GM21723 (cell line): ENCODE results near the gene CRELD2.

Experiments used
- ATAC-seq: cut with Tn5 transposase; IDR thresholded peaks from one replicate; pipeline ENCODE4 v1.9.1; 2021; ENCODE audit warnings: mild to moderate bottlenecking, moderate library complexity; ENCODE audit not compliant: unreplicated experiment

Gene CRELD2

GRCh38 chr22:49928555-49929210 is 10.2 kb downstream of the CRELD2 start:
- ATAC-seq, result no peak

GRCh38 chr22:49929211-49929979 is 11.0 kb downstream of the CRELD2 start:
- peak; percentile 41 for ATAC-seq

GRCh38 chr22:49929994-49930575 is 11.7 kb downstream of the CRELD2 start:
- ATAC-seq, result no peak

- ATAC-seq, result no peak
Observed at GRCh38 chr22:49930596-49931412, 12.4 kb downstream of the CRELD2 start.

GRCh38 chr22:49933236-49934159 is 15.1 kb downstream of the CRELD2 start:
- ATAC-seq, result no peak

GRCh38 chr22:49934160-49934890 is 15.9 kb downstream of the CRELD2 start:
- no peak for ATAC-seq

- ATAC-seq, result no peak
Observed at GRCh38 chr22:49934891-49935557, 16.6 kb downstream of the CRELD2 start.

- no peak for ATAC-seq
Observed at GRCh38 chr22:49935561-49935960, 17.1 kb downstream of the CRELD2 start.

GRCh38 chr22:49936018-49936972 is 17.9 kb downstream of the CRELD2 start:
- ATAC-seq, result peak; percentile 55

- ATAC-seq, result no peak
Observed at GRCh38 chr22:49936973-49937757, 18.7 kb downstream of the CRELD2 start.

- ATAC-seq, result no peak
Observed at GRCh38 chr22:49937758-49938564, 19.5 kb downstream of the CRELD2 start.

- no peak for ATAC-seq
Observed at GRCh38 chr22:49938565-49939136, 20.2 kb downstream of the CRELD2 start.

GRCh38 chr22:49941507-49942316 is 23.3 kb downstream of the CRELD2 start:
- no peak for ATAC-seq

- ATAC-seq, result no peak
Observed at GRCh38 chr22:49942565-49943404, 24.4 kb downstream of the CRELD2 start.
